HG03354 (cell line): Measurements from ENCODE around the gene DAB1.
"Not testable (repeated sequence)": the region's sequence is repeated elsewhere in the genome, so short reads cannot be mapped to it uniquely, and the experiment has no call there.

ENCODE experiments used
- ATAC-seq: cut with Tn5 transposase; IDR thresholded peaks from one replicate; pipeline ENCODE4 v1.9.1; 2021; ENCODE audit warnings: mild to moderate bottlenecking; ENCODE audit not compliant: unreplicated experiment, poor library complexity, severe bottlenecking

Gene DAB1

GRCh38 chr1:57248830-57249229 lies 175.0 kb downstream of the DAB1 start:
- ATAC-seq, result no peak

GRCh38 chr1:57238233-57238781 lies 185.6 kb downstream of the DAB1 start:
- ATAC-seq, result no peak

DNA sequence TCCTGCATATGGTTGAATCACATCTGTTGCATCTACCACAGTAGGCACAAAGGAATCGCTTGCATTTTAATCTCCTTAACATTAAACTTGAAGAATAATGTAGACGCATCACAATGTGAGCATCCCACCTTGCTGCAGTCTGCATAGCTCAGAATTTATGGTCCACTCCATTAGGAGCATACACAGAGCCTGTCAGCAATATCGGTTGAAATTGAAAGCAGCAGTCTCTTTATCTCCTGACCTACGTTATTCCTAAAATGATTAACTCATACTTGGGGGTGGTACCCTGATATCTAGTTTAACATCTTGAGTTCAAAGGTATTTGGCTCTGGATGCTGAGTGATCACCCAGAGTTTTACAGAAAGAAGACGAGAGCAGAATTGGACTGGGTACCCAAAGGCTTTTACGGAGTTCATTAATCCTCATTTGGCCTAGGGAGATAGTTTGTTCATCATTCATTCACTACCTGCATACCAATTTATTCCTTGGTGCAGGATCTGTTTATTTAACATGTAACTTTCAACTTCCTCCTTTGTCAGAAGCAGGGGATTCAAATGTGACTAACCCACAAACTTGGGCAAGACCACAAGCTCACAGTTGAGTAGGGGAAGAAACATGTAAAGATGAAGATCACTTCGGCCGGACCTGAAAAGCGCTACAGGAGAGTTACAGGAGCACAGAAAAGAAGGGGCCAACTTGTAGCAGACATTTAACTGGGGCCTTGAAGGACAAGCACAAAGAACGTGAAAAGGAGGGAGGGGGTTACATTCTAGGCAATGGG lies 187.9 kb downstream of the DAB1 start:
- no peak for ATAC-seq

DNA sequence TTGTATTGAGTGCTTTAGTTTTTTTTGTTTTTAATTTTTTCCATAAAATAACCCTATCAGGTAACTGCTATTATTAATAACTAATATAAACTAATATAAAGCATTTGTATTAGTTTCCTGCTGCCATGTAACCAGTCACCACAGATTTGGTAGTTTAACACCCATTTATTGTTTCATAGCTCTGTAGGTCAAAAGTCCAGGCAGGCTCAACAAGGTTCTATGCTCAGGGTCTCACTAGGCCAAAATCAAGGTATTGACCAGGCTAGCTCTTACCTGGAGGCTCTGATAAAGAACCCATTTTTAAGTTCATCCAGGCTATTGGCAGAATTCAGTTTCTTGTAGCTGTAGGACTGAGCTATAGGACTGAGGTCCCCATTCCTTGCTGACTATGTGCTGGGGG lies 189.4 kb downstream of the DAB1 start:
- ATAC-seq, result no peak

- no peak for ATAC-seq
Observed at GRCh38 chr1:57232500-57232899, 191.4 kb downstream of the DAB1 start.

- ATAC-seq, result no peak
Observed at GRCh38 chr1:57229998-57230397, 193.9 kb downstream of the DAB1 start.

GRCh38 chr1:57229076-57229475 lies 194.8 kb downstream of the DAB1 start:
- ATAC-seq, result no peak

- ATAC-seq, result no peak
Observed at GRCh38 chr1:57222801-57223200, 201.1 kb downstream of the DAB1 start.

DNA sequence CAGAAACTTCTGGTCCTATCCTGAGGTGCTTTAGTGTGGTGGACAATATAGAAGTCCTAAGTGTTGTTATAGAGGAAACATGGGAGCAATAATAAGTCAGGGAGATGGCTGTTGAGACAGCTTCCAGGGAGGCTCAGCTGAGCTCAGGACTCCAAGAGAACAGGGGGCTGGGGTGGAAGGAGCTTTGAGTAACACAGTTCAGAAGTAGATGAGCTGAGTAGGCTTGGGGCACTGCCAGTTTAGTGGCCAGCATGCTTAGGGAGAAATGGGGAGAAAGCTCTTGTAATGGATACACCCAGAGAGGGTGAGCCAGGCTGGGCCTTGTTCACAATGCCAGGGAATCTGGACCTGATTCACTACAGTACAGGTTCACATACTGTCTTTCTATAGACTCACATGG lies 201.6 kb downstream of the DAB1 start:
- no peak for ATAC-seq

GRCh38 chr1:57220905-57221304 lies 203.0 kb downstream of the DAB1 start:
- ATAC-seq, result not testable (repeated sequence)

GRCh38 chr1:57218487-57219079 lies 205.3 kb downstream of the DAB1 start:
- no peak for ATAC-seq

GRCh38 chr1:57217905-57218304 lies 206.0 kb downstream of the DAB1 start:
- ATAC-seq, result no peak

DNA sequence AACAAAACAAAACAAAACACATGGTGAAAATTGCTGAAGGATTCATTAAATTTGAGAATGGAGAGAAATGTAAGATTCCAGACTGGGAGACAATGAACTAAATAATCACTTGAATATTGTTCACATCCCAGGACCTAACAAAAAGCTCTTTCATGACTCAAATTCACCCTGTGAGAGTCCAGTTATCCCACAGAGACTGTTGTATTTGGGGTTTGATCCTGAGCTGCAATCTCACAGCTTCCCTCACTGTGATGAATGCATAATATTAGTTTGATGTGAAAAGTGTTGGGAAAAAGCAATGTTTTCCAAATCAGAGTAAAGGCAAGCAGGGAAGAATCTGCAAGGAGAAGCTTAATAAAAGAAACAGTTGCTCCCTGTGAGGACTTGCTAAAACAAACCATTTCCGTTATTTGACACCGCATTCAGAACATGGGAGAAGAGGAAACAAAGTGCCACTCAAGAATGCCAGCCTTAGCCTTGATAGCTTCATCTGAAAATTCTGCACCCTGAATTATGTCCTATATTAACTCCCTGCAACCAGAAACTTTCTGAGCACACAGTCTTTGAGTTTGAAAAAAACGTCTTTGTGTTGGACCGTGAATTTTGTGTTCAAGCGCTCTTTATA lies 208.8 kb downstream of the DAB1 start:
- ATAC-seq, result no peak

DNA sequence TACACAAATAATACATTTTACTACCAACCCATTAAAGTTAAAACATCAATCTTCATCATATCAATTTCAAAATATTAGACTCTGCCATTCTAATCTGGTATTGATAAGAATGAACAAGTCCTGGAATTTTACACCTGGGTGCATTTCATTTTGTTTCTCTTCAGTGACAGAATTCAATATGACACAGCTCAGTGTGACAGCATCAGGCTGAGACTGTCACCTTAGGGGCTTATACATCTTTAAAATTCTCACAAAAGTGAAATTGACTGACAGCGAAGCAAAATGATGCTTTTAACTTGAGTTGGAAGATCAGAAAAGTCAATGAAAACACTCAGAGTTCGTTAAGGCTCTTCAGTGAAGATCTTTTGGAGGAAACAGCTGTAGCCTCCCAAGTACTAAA lies 213.0 kb downstream of the DAB1 start:
- ATAC-seq, result no peak

DNA sequence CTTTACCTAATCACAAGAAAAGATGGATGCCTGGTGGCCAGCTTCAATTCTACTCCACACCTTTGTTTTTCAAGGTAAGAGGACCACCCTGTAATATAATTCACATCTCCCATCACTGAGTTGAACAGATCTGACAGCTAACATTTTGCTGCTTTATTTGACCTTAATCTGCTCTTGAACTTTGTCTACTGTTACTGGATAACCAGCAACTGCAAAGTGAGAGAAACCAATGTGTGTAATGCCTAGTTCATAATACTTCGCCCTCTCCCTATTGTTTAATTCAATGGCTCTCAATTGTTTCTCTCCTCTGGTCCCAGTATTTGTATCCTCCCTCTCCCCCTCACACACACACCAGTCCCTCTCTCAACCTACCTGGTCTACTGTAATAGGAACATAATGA lies 214.4 kb downstream of the DAB1 start:
- ATAC-seq, result no peak

- ATAC-seq, result no peak
Observed at GRCh38 chr1:57208741-57209302, 215.0 kb downstream of the DAB1 start.

GRCh38 chr1:57206038-57206437 lies 217.8 kb downstream of the DAB1 start:
- ATAC-seq, result no peak

GRCh38 chr1:57204942-57205787 lies 218.7 kb downstream of the DAB1 start:
- no peak for ATAC-seq

DNA sequence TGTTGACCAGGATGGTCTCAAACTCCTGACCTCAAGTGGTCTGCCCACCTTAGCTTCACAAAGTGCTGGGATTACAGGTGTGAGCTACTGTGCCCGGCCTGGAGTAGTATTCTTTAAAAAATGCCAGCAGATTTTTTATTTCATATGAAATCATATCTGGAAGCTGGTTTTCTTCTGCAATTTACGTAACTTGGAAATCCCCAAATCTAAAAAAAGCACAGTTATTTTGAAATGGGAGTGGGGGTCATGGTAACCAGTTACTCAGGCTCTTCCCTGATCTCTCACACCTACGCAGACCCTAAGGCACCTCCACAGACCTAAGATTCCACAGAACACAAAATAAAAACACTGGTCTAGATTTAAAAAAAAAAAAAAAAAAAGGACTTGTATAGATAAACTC lies 219.8 kb downstream of the DAB1 start:
- ATAC-seq, result no peak

GRCh38 chr1:57202241-57202640 lies 221.6 kb downstream of the DAB1 start:
- no peak for ATAC-seq
